ENCODE measurements around the gene ATAT1.

- TF ChIP-seq, protein P1, sequence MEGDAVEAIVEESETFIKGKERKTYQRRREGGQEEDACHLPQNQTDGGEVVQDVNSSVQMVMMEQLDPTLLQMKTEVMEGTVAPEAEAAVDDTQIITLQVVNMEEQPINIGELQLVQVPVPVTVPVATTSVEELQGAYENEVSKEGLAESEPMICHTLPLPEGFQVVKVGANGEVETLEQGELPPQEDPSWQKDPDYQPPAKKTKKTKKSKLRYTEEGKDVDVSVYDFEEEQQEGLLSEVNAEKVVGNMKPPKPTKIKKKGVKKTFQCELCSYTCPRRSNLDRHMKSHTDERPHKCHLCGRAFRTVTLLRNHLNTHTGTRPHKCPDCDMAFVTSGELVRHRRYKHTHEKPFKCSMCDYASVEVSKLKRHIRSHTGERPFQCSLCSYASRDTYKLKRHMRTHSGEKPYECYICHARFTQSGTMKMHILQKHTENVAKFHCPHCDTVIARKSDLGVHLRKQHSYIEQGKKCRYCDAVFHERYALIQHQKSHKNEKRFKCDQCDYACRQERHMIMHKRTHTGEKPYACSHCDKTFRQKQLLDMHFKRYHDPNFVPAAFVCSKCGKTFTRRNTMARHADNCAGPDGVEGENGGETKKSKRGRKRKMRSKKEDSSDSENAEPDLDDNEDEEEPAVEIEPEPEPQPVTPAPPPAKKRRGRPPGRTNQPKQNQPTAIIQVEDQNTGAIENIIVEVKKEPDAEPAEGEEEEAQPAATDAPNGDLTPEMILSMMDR (IDR thresholded peaks at IDR 0.05), result no peak
- TF ChIP-seq POLR2AphosphoS5 (IDR thresholded peaks at IDR 0.05; ENCODE audit: low read depth, low read length), result peak; percentile 85
These were observed 60.4 kb downstream of the ATAT1 start for GRCh38 chr6:30686908-30687658.

All from Panc1 (cell line).